Measurements from ENCODE around the gene PLEKHG4B.
A peak's percentile ranks its signal among the peaks of the same experiment; 100 is the strongest.
"Not testable (repeated sequence)": the region's sequence is repeated elsewhere in the genome, so short reads cannot be mapped to it uniquely, and the experiment has no call there.

Gene PLEKHG4B, protein sequence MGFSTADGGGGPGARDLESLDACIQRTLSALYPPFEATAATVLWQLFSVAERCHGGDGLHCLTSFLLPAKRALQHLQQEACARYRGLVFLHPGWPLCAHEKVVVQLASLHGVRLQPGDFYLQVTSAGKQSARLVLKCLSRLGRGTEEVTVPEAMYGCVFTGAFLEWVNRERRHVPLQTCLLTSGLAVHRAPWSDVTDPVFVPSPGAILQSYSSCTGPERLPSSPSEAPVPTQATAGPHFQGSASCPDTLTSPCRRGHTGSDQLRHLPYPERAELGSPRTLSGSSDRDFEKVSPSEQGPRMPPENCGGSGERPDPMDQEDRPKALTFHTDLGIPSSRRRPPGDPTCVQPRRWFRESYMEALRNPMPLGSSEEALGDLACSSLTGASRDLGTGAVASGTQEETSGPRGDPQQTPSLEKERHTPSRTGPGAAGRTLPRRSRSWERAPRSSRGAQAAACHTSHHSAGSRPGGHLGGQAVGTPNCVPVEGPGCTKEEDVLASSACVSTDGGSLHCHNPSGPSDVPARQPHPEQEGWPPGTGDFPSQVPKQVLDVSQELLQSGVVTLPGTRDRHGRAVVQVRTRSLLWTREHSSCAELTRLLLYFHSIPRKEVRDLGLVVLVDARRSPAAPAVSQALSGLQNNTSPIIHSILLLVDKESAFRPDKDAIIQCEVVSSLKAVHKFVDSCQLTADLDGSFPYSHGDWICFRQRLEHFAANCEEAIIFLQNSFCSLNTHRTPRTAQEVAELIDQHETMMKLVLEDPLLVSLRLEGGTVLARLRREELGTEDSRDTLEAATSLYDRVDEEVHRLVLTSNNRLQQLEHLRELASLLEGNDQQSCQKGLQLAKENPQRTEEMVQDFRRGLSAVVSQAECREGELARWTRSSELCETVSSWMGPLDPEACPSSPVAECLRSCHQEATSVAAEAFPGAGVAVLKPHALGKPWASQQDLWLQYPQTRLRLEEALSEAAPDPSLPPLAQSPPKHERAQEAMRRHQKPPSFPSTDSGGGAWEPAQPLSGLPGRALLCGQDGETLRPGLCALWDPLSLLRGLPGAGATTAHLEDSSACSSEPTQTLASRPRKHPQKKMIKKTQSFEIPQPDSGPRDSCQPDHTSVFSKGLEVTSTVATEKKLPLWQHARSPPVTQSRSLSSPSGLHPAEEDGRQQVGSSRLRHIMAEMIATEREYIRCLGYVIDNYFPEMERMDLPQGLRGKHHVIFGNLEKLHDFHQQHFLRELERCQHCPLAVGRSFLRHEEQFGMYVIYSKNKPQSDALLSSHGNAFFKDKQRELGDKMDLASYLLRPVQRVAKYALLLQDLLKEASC (N-terminal part only)

DNA sequence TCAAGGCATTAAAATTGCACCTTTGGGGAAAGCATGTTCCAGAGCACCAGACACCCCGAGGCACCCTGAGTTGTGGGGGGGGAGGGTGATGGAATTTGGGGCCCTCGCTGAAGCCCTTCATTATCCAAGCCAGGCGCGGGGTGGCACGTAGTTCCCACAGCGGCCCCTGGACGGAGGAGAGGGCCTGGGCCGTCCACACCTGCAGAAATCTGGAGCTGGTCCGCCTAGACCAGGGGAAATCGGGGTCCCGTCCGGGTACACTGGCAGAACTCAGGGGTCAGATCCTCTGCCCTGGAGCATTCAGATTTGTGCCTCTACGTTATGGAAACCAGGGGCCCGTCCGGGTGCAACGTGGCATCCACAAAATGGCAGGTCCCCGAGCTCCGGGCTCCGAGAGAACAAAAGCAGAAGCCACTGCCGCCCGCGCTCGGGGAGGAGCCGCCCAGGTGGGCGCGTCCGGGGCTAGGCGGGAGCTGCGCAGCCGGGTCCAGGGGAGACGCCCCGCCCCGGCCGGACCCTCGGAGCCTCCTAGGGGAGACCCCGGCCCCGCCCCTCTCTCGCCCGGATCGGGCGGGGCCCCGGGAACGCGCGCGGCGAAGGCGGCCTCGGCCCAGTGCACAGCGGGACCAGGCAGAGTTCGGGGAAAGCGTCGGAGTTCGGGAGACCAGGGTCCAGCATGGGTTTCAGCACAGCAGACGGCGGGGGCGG lies at the start of gene PLEKHG4B:
Gene PLEKHG4B, plus strand, starts transcription at position 613 of the 708 bp plus-strand sequence. Its CDS starts 64 bp downstream, at position 677.
- no peak for DNase-seq (ENCODE audit: low read depth in 2 of 3, low spot score in 2 of 3)

DNA sequence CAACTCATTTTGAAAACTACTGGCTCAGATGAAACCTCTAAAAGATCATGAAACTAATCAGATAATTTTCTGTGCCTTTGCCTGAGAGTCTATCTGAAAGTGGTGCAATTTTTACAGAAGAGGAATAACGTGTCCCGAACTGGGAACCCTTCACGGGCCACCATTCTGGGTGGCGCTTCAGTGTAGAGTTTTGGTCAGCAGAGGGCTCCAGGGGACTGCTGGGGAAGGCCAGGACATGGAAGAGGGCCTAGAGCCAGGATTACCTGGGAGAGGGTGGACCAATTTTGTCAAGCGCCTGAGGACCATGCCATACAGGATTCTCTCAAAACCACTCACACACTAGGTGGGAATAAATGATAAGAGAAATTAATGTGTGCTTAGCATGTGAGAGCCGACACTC lies 49.7 kb upstream of the PLEKHG4B start:
- DNase-seq (ENCODE audit: low read depth in 2 of 3, low spot score in 2 of 3), result no peak

DNA sequence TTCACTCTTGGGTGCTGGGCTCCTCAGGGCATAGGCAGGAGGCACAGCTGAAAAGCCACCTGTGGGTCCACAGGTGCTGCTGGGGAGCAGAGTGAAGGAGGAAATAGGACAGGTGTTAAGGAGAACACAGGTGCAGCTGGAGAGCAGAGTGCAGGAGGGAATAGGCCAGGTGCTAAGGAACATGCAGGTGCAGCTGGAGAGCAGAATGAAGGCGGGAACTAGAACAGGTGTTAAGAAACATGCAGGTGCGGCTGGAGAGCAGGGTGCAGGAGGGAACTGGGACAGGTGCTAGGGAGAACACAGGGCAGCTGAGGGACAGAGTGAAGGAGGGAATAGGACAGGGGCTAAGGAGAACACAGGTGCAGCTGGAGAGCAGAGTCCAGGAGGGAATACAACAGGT lies 43.8 kb upstream of the PLEKHG4B start:
- DNase-seq (ENCODE audit: low read depth in 2 of 3, low spot score in 2 of 3), result no peak

DNA sequence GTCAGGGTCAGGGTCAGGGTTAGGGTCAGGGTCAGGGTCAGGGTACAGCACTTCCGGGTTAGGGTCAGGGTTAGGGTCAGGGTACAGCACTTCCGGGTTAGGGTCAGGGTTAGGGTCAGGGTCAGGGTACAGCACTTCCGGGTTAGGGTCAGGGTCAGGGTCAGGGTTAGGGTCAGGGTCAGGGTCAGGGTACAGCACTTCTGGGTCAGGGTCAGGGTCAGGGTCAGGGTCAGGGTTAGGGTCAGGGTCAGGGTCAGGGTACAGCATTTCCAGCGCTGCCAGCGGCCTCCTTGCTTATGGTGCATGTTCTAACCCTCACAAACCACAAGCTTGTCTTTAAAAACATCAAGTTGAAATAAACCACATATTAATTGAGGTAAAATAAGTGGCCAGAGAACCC lies 42.4 kb upstream of the PLEKHG4B start:
- not testable (repeated sequence) for DNase-seq (ENCODE audit: low read depth in 2 of 3, low spot score in 2 of 3)

DNA sequence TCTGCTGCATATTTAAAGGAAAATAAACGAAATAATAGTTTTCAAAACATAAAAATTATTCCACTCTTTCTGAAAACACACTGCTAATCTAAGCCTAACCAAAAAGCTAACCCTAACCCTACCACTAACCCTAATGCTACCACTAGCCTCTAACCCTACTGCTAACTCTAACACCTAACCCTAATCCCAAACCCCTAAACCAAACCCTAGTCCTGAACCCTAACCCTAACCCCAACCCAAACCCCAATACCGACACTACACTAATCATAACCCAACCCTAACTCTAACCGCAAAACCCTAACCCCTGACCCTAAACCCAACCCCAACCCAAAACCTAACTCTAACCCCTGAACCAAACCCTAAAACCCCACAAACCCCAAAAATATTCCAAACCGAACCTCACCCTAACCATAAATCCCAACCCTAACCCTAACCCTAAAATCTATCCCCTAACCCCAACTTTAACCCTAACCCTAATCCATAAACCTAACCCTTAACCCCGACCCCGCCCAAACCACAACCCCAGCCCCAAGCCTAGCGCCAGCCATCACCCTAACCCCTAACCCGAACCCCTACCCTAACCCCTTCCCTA lies 41.9 kb upstream of the PLEKHG4B start:
- DNase-seq (ENCODE audit: low read depth in 2 of 3, low spot score in 2 of 3), result no peak

DNA sequence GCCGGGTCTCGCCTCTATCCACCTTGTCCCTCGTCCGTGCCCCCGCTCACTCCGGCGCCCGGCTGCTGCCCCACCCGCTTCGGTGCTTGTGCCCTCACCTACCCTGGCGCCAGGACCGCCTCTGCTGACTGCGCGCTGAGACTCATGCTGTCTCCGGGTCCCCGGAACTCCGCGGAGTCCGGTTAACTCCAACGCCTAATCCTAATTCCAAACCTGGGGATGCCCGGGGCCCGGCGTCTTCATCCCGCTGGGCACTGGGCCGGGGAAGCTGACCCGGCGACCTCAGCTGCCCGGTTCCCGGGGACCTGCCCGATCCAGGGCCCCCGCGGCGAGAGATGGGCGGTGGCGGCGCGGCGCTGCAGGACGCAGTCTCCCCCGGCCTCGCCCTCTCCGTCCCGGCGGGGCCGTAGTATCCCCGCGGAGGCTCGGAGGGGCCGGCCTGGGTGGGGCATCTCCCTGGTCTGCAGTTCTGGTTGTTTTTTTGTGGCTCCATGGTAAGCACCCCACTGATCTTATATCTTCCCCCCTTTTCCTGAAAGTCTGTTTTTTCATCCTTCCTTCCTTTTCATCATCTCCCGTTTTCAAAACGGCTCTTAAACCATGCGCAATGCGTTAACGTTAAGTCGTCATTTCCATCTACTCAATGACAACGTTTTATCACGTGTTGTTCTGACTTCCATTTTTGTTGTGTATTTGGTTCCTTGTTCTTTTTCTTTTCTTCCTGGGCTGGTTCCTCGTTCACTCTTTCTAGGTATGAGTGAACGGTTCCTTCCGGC lies 41.1 kb upstream of the PLEKHG4B start:
- DNase-seq (ENCODE audit: low read depth in 2 of 3, low spot score in 2 of 3), result no peak

DNA sequence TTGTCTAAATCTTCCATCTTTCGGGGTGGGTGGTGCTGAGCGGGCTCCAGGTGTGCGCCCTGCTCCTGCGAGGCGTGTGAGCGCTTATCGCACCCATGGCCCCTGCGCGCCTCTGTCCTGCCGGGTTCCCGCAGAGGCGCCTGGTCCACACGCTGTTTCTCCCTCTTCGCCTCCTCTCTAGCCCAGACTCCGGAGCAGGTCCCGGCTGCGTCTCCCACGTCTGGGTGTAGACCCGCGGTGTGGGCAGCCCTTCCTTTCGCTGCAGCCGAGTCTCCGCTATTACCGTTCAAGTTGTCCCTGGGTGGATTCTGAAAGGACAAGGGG lies 40.5 kb upstream of the PLEKHG4B start:
- DNase-seq (ENCODE audit: low read depth in 2 of 3, low spot score in 2 of 3), result no peak

DNA sequence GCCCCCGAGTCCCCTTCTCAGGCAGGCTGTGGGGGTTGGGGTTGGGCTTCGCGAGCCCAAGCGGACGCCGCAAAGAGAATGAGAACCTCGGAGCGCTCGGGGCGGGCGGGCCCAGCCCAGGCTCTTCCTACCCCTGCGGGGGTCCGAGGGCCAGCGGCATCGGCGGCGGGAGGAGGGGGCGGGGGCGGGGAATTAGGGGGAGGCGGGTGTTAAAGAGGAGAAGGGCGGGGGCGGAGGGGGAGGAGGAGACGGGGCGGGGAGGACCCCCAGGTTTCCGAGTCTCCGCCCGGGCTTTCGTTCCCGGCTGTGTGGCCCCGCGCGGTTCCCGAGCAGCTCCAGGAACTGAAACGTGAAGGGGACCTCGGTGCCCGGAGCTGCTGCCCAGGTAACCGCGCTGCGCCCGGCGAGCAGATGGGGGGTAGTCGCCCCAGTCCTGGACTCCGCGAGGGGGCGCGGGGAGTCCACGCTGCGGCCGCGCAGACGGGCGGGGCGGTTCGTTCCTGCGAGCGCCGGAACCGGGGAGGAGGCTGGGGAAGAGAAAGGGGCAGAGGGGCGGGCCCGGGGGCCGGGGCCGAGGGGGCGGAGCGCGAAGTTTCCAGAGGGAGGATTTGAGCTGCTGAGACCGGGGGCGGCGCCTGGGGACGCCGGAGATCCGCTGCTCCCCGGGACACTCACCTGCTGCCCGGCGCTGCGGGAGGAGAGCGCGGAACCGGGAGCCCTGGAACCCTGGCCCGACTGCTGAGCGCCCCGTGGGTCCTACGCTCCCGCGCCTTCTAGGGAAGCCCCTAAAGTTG lies 38.4 kb upstream of the PLEKHG4B start:
- DNase-seq (ENCODE audit: low read depth in 2 of 3, low spot score in 2 of 3), result peak in 1 of 3 experiments; percentile 12

DNA sequence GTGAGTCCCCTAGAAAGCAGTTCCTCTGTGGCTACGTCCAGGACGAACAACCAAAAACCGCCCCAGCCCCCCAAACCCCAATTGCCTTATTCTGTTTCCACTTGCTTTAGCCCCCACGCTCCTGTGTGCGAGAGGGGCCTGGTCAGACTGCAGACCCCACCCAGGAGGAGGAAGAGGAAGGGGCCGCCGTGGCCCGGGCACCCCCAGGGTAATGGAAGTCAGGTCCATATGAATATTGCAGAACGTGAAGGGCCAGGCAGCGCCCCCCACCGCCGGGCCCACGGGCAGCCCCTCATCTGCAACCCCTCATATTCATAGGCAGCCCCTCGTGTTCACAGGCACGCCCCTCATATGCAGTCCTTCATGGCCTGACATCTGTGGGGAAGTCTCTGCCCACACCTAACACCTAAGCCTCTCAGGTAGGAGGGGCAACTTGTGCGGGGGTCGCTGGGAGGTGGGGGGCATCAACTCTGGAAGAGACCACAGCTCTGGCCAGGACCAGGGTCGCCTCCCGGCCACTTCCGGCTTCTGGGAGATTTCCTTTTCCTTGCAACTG lies 37.7 kb upstream of the PLEKHG4B start:
- no peak for DNase-seq (ENCODE audit: low read depth in 2 of 3, low spot score in 2 of 3)

DNA sequence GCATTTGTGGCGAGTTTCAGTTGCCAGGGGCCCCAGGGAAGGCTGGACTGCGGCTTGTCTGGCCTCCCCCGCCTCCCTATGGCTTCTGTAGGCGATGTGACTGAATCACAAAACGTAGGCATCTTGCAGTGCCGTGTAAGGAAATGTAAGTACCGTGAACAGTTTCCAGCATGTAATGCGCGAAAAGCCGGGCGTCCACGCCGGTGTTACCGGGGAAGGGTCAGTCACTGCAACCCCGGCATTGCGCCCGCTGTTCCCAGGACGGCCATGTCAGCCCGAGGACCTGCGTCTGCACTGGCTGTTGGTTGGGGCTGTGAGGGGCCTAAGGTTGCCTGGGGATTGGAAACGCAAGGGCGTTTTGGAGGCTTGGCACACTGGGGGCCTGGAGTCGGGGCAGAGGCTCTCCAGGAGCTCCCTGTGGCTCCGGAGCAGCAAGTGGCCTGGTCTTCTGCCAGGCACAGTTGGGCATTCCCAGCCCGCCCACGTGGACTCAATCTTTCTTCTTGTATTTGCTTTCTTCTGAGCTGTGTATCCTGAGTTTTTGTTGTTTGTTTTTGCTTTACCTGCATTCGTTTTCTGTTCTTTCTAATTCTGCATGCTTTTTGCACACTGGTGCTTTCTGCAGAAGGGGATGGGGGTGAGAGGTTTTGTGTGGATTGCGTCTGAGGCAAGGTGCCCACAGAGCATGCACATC lies 36.9 kb upstream of the PLEKHG4B start:
- no peak for DNase-seq (ENCODE audit: low read depth in 2 of 3, low spot score in 2 of 3)

DNA sequence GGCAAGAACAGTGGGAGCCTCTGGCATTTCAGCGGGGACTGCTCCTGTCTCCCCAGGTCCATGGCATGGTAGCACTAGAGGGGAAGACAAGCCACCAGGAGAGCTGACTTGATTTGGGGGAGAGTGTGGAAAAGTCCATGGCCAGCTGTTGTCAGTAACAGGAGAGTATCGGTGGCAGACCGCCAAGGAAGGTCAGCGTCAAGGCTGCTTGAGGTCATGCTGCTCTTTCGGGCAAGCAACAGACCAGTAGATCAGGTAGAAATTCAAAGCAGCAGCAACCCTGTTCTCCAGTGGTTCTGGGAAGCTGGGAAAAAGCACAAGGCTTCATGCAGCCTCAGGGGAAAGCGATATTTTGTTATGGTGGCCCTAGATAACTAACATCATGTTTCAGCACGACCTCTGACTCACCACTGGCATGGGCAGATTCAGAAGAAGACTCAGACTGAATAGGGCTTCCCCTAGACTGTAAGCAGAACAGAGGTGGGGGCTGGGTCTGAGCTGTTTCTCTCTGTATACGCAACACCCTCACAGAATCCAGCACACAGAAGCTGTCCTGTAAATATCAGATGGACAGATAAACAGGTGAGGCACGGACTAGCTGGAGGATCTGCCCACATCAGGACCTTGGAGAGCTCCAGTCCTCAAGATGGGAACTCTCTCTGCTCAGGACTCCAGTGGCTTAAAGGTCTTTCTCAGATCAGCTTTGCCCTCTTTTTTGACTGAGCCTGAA lies 35.2 kb upstream of the PLEKHG4B start:
- no peak for DNase-seq (ENCODE audit: low read depth in 2 of 3, low spot score in 2 of 3)

DNA sequence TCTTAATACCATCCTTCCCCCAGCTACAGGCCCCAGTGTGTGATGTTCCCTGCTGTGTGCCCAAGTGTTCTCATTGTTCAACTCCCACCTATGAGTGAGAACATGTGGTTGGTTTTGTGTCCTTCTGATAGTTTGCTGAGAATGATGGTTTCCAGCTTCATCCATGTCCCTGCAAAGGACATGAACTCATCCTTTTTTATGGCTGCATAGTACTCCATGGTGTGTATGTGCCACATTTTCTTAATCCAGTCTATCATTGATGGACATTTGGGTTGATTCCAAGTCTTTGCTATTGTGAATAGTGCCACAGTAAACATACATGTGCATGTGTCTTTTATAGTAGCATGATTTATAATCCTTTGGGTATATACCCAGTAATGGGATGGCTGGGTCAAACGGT lies 31.7 kb upstream of the PLEKHG4B start:
- not testable (repeated sequence) for DNase-seq (ENCODE audit: low read depth in 2 of 3, low spot score in 2 of 3)

DNA sequence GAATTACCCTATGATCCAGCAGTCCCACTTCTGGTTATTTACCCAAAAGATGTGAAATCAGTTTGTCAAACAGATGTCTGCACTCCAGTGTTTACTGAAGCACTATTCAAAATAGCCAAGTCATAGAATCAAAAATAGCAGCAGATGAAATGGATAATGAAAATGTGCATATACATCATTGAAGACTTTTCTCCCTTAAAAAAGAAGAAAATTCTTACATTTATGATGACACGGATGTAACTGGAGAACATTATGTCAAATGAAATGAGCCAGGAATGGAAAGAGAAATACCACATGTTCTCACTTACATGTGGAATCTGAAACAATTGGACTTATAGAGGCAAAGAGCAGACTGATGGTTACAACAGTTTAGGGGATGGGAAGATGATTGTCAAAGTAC lies 21.5 kb upstream of the PLEKHG4B start:
- DNase-seq (ENCODE audit: low read depth in 2 of 3, low spot score in 2 of 3), result no peak

DNA sequence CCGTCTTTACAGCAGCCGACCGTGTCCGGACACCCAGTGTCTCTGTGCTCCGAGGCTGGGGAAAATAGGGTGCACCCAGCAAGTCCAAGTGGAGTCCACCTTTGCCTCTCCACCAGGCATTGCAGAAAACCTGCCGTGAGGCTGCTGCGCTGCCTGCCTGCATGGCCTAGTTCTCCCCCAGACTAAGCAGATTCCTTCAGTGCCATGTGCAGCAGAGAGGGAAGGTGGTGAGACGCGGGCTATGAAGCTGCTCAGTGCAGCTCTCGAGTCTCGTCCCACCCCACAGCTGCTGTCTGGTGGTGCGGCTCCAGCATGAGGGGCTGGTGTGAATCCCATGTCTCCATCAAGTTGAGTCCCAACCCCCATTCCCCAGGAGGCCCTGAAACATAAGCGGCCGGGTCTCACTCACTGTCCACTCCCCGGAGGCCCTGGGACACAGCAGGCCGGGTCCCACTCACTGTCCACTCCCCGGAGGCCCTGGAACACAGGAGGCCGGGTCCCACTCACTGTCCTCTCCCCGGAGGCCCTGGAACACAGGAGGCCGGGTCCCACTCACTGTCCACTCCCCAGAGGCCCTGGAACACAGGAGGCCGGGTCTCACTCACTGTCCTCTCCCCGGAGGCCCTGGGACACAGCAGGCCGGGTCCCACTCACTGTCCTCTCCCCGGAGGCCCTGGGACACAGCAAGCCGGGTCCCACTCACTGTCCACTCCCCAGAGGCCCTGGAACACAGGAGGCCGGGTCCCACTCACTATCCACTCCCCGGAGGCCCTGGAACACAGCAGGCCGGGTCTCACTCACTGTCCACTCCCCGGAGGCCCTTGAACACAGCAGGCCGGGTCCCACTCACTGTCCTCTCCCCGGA lies 19.4 kb upstream of the PLEKHG4B start:
- not testable (repeated sequence) for DNase-seq (ENCODE audit: low read depth in 2 of 3, low spot score in 2 of 3)

DNA sequence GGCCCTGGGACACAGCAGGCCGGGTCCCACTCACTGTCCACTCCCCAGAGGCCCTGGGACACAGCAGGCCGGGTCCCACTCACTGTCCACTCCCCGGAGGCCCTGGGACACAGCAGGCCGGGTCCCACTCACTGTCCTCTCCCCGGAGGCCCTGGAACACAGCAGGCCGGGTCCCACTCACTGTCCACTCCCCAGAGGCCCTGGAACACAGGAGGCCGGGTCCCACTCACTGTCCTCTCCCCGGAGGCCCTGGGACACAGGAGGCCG lies 18.9 kb upstream of the PLEKHG4B start:
- not testable (repeated sequence) for DNase-seq (ENCODE audit: low read depth in 2 of 3, low spot score in 2 of 3)

DNA sequence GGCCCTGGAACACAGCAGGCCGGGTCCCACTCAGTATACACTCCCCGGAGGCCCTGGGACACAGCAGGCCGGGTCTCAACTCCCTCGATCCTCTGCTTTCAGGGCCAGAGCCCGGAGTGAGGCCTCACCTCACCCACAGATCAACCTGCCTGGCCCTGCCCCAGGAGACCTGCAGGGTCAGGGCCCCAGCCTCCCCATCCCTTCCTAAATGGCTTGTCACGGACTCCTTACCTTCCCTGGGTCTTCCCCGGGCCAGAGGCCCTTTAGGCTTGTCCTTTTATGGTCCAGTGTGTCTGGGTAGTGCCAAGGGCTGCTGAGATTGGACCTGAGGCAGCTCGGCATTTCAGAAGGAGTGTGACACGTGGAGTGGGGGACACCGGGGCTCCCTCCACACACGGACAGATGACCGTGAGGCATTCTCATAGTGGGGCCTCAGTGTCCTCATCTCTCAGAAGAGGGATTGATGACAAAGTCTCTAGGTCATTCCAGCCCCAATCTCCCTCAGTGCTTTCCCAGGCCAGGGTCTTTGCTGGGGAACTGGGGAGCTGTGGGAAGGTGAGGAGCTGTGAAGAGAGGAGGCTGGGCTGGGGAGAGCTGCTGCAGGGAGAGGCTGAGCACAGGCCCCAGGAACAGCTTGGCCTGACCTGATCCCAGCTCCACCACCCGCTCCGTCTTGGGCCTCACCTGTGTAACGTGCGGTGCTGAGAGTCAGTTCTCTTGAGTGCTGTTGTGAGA lies 18.0 kb upstream of the PLEKHG4B start:
- DNase-seq (ENCODE audit: low read depth in 2 of 3, low spot score in 2 of 3), result no peak
